ENCODE measurements around the gene SSBP2. TPM values are rescaled to one million over a fixed set of nuclear protein-coding genes. Genes with fewer than 3 reads are reported as not detected.

SSBP2 gene
- total RNA-seq, 4 donors from 2014 or later: 38.6 to 58.5 (median 51.8) TPM

DNA sequence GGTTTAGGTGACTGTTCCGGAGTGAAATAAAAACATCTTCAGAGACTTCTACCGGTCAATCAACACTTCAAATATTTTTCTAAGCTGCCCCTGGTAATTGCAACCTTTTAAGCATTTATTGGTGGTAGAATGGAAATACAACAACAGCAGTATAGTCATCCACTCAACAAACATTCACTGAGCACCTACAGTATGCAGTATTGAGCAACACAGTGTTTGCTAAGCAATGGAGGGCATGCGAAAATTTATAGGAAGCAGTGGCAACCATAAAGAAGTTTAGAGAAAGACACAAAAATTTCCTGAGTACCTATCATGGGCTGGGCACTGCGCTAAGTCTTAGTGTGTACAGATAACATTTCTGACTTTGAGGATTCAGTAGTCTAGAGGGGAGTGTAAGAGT is 12.0 kb upstream of the SSBP2 start:
- WGBS, 2 donors: 85 to 90% methylated on average over 4 of the region's 4 CpGs
- intact Hi-C loops (cut with DNase I): no loop called here
- no peak overlapping the region for H3K4me3 ChIP-seq (replicated peaks in 1 of 3)
- no peak overlapping the region for H3K27ac ChIP-seq
- no peaks in the 10 kb centered on the region for H3K4me1 ChIP-seq
- H3K9me3 ChIP-seq: no peaks in the 10 kb centered on the region
- H3K27me3 ChIP-seq: no peaks in the 10 kb centered on the region
- H3K36me3 ChIP-seq: no peaks in the 10 kb centered on the region
- DNase-seq: no peak
- TF ChIP-seq POLR2A (IDR thresholded peaks at IDR 0.05): no peak
- TF ChIP-seq, protein P1, sequence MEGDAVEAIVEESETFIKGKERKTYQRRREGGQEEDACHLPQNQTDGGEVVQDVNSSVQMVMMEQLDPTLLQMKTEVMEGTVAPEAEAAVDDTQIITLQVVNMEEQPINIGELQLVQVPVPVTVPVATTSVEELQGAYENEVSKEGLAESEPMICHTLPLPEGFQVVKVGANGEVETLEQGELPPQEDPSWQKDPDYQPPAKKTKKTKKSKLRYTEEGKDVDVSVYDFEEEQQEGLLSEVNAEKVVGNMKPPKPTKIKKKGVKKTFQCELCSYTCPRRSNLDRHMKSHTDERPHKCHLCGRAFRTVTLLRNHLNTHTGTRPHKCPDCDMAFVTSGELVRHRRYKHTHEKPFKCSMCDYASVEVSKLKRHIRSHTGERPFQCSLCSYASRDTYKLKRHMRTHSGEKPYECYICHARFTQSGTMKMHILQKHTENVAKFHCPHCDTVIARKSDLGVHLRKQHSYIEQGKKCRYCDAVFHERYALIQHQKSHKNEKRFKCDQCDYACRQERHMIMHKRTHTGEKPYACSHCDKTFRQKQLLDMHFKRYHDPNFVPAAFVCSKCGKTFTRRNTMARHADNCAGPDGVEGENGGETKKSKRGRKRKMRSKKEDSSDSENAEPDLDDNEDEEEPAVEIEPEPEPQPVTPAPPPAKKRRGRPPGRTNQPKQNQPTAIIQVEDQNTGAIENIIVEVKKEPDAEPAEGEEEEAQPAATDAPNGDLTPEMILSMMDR (IDR thresholded peaks at IDR 0.05): no peak

- no peak for DNase-seq
- TF ChIP-seq, protein P1 (IDR thresholded peaks at IDR 0.05): no peak
- TF ChIP-seq POLR2A (IDR thresholded peaks at IDR 0.05): no peak
- Histone ChIP-seq H3K4me1 (no peaks in the 10 kb centered on the region), H3K27me3 (no peaks in the 10 kb centered on the region), H3K36me3 (no peaks in the 10 kb centered on the region), H3K9me3 (no peaks in the 10 kb centered on the region), H3K4me3 (replicated peaks in 1 of 3) (no peak overlapping the region), H3K27ac (no peak overlapping the region)
- intact Hi-C loops (cut with DNase I): no loop called here
- 84 to 91% methylated on average over 3 of the region's 3 CpGs for WGBS, 2 donors
Observed at GRCh38 chr5:81762401-81762800, 11.5 kb upstream of the SSBP2 start.

DNA sequence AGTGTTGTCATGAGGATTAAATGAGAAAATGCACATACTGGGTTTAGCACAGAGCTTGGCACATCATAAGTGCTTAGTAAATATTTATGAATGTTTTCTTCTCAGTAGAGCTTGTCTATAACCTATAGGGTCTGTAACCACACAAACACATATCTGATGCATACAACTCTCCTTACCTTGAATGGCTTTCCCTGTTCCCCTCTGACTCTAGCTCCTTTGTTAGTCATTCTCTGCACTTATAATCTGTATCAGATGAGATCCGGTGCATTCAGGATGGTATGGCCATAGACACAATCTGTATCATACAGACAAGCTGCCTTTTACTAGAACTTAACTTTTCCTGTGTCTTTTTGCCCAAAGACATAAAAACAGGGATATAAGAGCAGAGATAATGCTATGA is 11.1 kb upstream of the SSBP2 start:
- Histone ChIP-seq H3K27ac (no peak overlapping the region), H3K27me3 (no peaks in the 10 kb centered on the region), H3K4me3 (replicated peaks in 1 of 3) (no peak overlapping the region), H3K9me3 (no peaks in the 10 kb centered on the region), H3K36me3 (no peaks in the 10 kb centered on the region), H3K4me1 (no peaks in the 10 kb centered on the region)
- WGBS, 2 donors: 97 to 100% methylated on average over 1 of the region's 1 CpG
- TF ChIP-seq, protein P1 (IDR thresholded peaks at IDR 0.05): no peak
- DNase-seq: no peak
- intact Hi-C loops (cut with DNase I): no loop called here

DNA sequence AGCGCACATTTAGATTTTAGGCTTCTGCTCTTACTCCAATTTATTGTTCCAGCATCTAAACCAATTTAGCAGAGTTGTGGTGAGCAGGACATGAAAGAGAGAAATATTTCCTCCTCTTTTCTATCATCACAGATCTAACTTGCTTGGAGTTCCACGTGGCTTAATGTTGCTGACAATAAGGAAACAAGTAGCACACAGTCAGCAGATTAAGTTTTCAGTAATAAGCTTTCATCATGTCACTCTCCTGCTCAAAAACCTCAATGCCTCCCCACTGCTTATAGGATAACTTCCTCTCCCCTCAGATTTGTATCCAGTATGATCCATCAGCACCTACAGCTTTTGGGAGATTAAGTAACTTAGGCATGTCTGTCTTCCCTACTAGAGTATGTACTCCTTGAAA is 10.4 kb upstream of the SSBP2 start:
- no peaks in the 10 kb centered on the region for H3K36me3 ChIP-seq
- peaks cover 3 to 5% of the 10 kb centered on the region in 2 donors for H3K4me1 ChIP-seq
- intact Hi-C loops (cut with DNase I): no loop called here
- H3K27me3 ChIP-seq: no peaks in the 10 kb centered on the region
- H3K27ac ChIP-seq: no peak overlapping the region
- 71 to 80% methylated on average over 2 of the region's 2 CpGs for WGBS, 2 donors
- DNase-seq: no peak
- no peaks in the 10 kb centered on the region for H3K9me3 ChIP-seq
- no peak for TF ChIP-seq POLR2A (IDR thresholded peaks at IDR 0.05)
- TF ChIP-seq, protein P1 (IDR thresholded peaks at IDR 0.05): no peak
- no peak overlapping the region for H3K4me3 ChIP-seq (replicated peaks in 1 of 3)

- H3K36me3 ChIP-seq: no peaks in the 10 kb centered on the region
- DNase-seq: no peak
- no peaks in the 10 kb centered on the region for H3K27me3 ChIP-seq
- 63 to 69% methylated on average over 4 of the region's 4 CpGs for WGBS, 2 donors
- intact Hi-C loops (cut with DNase I): no loop called here
- no peak overlapping the region for H3K4me3 ChIP-seq (replicated peaks in 1 of 3)
- no peak overlapping the region for H3K27ac ChIP-seq
- no peak for TF ChIP-seq POLR2A (IDR thresholded peaks at IDR 0.05)
- TF ChIP-seq, protein P1 (IDR thresholded peaks at IDR 0.05): no peak
- H3K9me3 ChIP-seq: no peaks in the 10 kb centered on the region
- H3K4me1 ChIP-seq: peaks cover 11 to 13% of the 10 kb centered on the region in 2 donors
Observed at GRCh38 chr5:81760521-81760920, 9.6 kb upstream of the SSBP2 start.

Measured in thyroid gland (tissue), 4 donors.